Activated B cell treated with CpG ODN at 0.5 μM for 24 hours (primary cell): ENCODE results near the gene ODAD3. TPM values are rescaled to one million over a fixed set of nuclear protein-coding genes. Genes with fewer than 3 reads are reported as not detected.
"Not testable (repeated sequence)": the region's sequence is repeated elsewhere in the genome, so short reads cannot be mapped to it uniquely, and the experiment has no call there.

Experiments
- ATAC-seq: fragments of 200-7000 bp; cut with Tn5 transposase; one replicate; pipeline ENCODE4 v1.10.0; 2021; ENCODE audit warnings: low read depth, mild to moderate bottlenecking, moderate library complexity
- CTCF ChIA-PET: fragments of 350-600 bp; sonication (Branson Sonifier 250); formaldehyde crosslinking; loops from one replicate; lab custom pipeline; 2021; ENCODE audit warnings: antibody characterized with exemption; lab: Charles Lee
- POLR2A ChIA-PET: fragments of 350-600 bp; sonication (Branson Sonifier 250); formaldehyde crosslinking; loops from one replicate; lab custom pipeline; 2021; ENCODE audit warnings: antibody characterized with exemption; lab: Charles Lee
- DNase-seq: peaks from one replicate; pipeline ENCODE4 v3.0.0; 2022
- H3K27ac Mint-ChIP-seq: one replicate; pipeline ENCODE4 v1.8.0; 2020; ENCODE audit warnings: mixed read lengths
- H3K27me3 Mint-ChIP-seq: one replicate; pipeline ENCODE4 v1.8.0; 2021; ENCODE audit warnings: mixed read lengths
- H3K36me3 Mint-ChIP-seq: one replicate; pipeline ENCODE4 v1.8.0; 2021; ENCODE audit warnings: low read depth, mixed read lengths
- H3K4me1 Mint-ChIP-seq: one replicate; pipeline ENCODE4 v1.8.0; 2021; ENCODE audit warnings: mixed read lengths
- H3K4me3 Mint-ChIP-seq: one replicate; pipeline ENCODE4 v1.8.0; 2020; ENCODE audit warnings: mild to moderate bottlenecking, mixed read lengths
- H3K9me3 Mint-ChIP-seq: one replicate; pipeline ENCODE4 v1.8.0; 2020; ENCODE audit warnings: mixed read lengths
- CTCF ChIP-seq: fragments of 200-600 bp; IDR thresholded peaks from one replicate; pipeline ENCODE4 v1.8.0; 2022; ENCODE audit warnings: antibody characterized with exemption, mild to moderate bottlenecking
- intact Hi-C: fragments of 100-400 bp; cut with micrococcal nuclease; formaldehyde crosslinking; loops from one replicate; pipeline ENCODE4 v1.15.1; 2024
- total RNA-seq: library from RNA; stranded (reverse); gene quantifications from 2 replicates; pipeline ENCODE4 v1.2.3, GENCODE V29; 2022

The ODAD3 gene
- total RNA-seq, 1 donor from 2014 or later = 0.29 TPM

DNA sequence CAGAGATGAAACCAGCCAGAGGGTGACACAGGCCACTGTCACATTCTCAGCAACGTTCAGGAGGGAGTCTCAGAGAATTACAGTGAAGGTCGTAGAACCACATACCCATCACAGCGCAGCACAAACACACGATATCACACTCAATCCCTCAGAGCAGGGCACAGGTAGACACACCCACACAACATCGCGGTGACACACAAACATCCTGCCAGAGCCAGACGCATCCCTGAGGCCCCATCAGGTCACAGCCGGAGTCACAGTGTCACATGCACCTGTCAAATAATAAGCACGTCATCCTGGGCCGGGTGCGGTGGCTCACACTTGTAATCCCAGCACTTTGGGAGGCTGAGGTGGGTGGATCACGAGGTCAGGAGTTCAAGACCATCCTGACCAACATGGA, 28.5 kb upstream of the ODAD3 start:
- intact Hi-C loops = no loop called here
- no peak overlapping the region for H3K27ac Mint-ChIP-seq
- CTCF ChIA-PET = no interaction called here

DNA sequence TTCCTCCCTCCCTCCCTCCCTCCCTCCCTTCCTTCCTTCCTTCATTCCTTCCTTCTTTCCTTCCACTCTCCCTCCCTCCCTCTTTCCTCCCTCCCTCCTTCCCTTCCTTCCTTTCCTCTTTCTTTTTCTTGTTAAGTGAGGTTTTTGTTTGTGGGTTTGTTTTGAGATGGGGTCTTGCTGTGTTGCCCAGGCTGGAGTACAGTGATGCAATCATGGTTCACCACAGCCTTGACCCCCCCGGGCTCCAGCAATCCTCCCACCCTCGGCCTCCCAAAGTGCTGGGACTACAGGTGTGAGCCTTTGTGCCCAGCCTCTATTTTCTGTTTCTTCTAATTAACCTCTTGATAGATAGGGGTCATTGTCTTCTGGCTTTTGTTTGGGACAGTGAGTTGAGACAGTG, 26.5 kb upstream of the ODAD3 start:
- peaks cover 13% of the 10 kb centered on the region for H3K27me3 Mint-ChIP-seq
- H3K9me3 Mint-ChIP-seq = no peaks in the 10 kb centered on the region
- H3K27ac Mint-ChIP-seq = no peak overlapping the region
- H3K36me3 Mint-ChIP-seq = no peaks in the 10 kb centered on the region
- intact Hi-C loops = no loop called here
- TF ChIP-seq CTCF = no peak
- no peak overlapping the region for H3K4me3 Mint-ChIP-seq
- CTCF ChIA-PET = no interaction called here
- POLR2A ChIA-PET = no interaction called here
- ATAC-seq (no peak), DNase-seq (no peak)
- H3K4me1 Mint-ChIP-seq = no peaks in the 10 kb centered on the region

More for the DNA sequence above, 28.5 kb upstream of the ODAD3 start:
- no peak for DNase-seq
- Mint-ChIP-seq H3K27me3 (peaks cover 11% of the 10 kb centered on the region), H3K36me3 (no peaks in the 10 kb centered on the region), H3K4me3 (no peak overlapping the region), H3K4me1 (no peaks in the 10 kb centered on the region), H3K9me3 (no peaks in the 10 kb centered on the region)
- ATAC-seq = no peak
- TF ChIP-seq CTCF = no peak
- POLR2A ChIA-PET = no interaction called here

- no peaks in the 10 kb centered on the region for H3K36me3 Mint-ChIP-seq
- no peak overlapping the region for H3K4me3 Mint-ChIP-seq
- no peak for ATAC-seq
- no peaks in the 10 kb centered on the region for H3K9me3 Mint-ChIP-seq
- POLR2A ChIA-PET = no interaction called here
- no peak for DNase-seq
- no peaks in the 10 kb centered on the region for H3K4me1 Mint-ChIP-seq
- H3K27ac Mint-ChIP-seq = no peak overlapping the region
- CTCF ChIA-PET = no interaction called here
- TF ChIP-seq CTCF = no peak
- intact Hi-C loops = no loop called here
- peaks cover 8% of the 10 kb centered on the region for H3K27me3 Mint-ChIP-seq
Measured at GRCh38 chr19:11460207-11460606, 25.3 kb upstream of the ODAD3 start.

GRCh38 chr19:11458912-11459311, 24.0 kb upstream of the ODAD3 start:
- H3K36me3 Mint-ChIP-seq, ATAC-seq, H3K4me1 Mint-ChIP-seq, H3K27me3 Mint-ChIP-seq, H3K4me3 Mint-ChIP-seq, POLR2A ChIA-PET, intact Hi-C loops, H3K9me3 Mint-ChIP-seq, DNase-seq, H3K27ac Mint-ChIP-seq: not testable (repeated sequence)
- CTCF ChIA-PET = interaction anchor here (0.7 kb wide), 1 partner anchor 29 kb away, joined by 3 read pairs; no protein-coding TSS in a partner anchor

DNA sequence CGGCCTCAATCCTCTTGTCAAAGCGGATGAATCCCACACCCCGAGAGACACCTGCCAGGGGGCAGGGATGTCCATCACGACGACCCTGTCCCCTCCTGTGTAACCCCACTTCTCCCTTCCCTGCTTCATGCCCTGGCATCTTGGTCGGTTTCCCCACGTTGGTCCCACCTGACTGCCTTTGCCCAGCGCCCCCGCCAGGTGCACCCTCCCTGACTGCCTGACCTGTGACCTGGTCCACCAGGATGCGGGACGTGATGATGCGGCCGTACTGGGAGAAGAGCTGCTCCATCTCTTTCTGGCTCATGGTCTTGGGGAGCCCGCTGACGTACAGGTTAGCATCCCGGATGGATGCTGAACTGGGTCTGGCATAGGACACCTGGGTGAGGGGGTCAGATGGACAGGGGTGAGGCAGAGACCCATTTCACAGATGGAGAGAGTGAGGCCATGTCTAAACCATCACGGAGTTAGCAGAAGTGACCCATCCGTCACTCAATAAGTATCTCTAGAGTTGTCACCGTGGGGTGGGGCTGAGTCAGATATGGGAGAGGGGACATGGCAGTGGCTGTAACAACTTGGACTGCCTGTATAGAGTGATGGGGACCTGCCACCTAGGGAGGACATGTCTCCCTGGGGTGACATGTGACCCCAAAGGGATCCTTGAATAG, 23.4 kb upstream of the ODAD3 start:
- ATAC-seq (no peak), DNase-seq (no peak)
- no peak overlapping the region for H3K4me3 Mint-ChIP-seq
- H3K9me3 Mint-ChIP-seq = no peaks in the 10 kb centered on the region
- H3K4me1 Mint-ChIP-seq = peaks cover under 1% of the 10 kb centered on the region
- no peak overlapping the region for H3K27ac Mint-ChIP-seq
- intact Hi-C loops = no loop called here
- POLR2A ChIA-PET = no interaction called here
- CTCF ChIA-PET = no interaction called here
- no peaks in the 10 kb centered on the region for H3K36me3 Mint-ChIP-seq
- peaks cover 8% of the 10 kb centered on the region for H3K27me3 Mint-ChIP-seq
- TF ChIP-seq CTCF = no peak

DNA sequence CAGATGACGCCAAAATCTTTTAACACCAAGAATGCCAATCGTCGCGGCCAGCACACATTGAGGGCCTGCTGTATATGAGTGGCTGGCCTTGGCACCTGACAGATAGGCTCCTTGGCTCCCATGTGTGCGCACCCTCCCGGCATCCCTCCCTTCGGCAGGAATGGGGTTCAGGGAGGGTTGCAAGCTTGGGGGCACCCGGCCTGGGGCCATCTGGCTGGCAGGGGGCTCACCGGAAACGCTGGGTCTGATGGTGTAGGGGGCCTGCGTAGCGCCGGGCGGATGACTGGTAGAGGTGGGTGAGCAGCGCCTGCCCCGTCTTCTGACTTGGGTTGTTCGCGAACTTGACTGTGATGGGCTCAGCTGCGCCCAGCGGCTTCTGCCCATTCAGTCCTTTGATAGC, 22.9 kb upstream of the ODAD3 start:
- POLR2A ChIA-PET = no interaction called here
- no peak for ATAC-seq
- Mint-ChIP-seq H3K4me1 (peaks cover 2% of the 10 kb centered on the region), H3K9me3 (no peaks in the 10 kb centered on the region), H3K4me3 (no peak overlapping the region), H3K36me3 (no peaks in the 10 kb centered on the region), H3K27me3 (peaks cover 8% of the 10 kb centered on the region), H3K27ac (no peak overlapping the region)
- no peak for DNase-seq
- CTCF ChIA-PET = no interaction called here
- intact Hi-C loops = no loop called here
- TF ChIP-seq CTCF = no peak
